ENCODE measurements around the gene CXCL5. TPM values are rescaled to one million over a fixed set of nuclear protein-coding genes. Genes with fewer than 3 reads are reported as not detected.

The CXCL5 gene
- under 1 TPM; 0.08 to 0.18 (median 0.13) TPM for polyA plus RNA-seq (ENCODE audit: insufficient read length in 4 of 4)

- DNase-seq (ENCODE audit: low read depth in 4 of 4, low spot score in 2 of 4), result no peak
Measured at GRCh38 chr4:73998040-73999011, at the start of gene CXCL5. Gene CXCL5 (minus strand): TSS chr4:73998677. CDS start chr4:73998581, 96 bp downstream.

GRCh38 chr4:74047152-74047551, 48.7 kb upstream of the CXCL5 start:
- no peak for DNase-seq (ENCODE audit: low read depth in 4 of 4, low spot score in 2 of 4)

GRCh38 chr4:74045772-74046171, 47.3 kb upstream of the CXCL5 start:
- DNase-seq (ENCODE audit: low read depth in 4 of 4, low spot score in 2 of 4), result no peak

GRCh38 chr4:74045247-74045646, 46.8 kb upstream of the CXCL5 start:
- no peak for DNase-seq (ENCODE audit: low read depth in 4 of 4, low spot score in 2 of 4)

GRCh38 chr4:74044677-74045076, 46.2 kb upstream of the CXCL5 start:
- no peak for DNase-seq (ENCODE audit: low read depth in 4 of 4, low spot score in 2 of 4)

- DNase-seq (ENCODE audit: low read depth in 4 of 4, low spot score in 2 of 4), result no peak
Measured at GRCh38 chr4:74042681-74043080, 44.2 kb upstream of the CXCL5 start.

- no peak for DNase-seq (ENCODE audit: low read depth in 4 of 4, low spot score in 2 of 4)
Measured at GRCh38 chr4:74041418-74041817, 42.9 kb upstream of the CXCL5 start.

GRCh38 chr4:74039315-74039763, 40.9 kb upstream of the CXCL5 start:
- DNase-seq (ENCODE audit: low read depth in 4 of 4, low spot score in 2 of 4), result no peak

- peak; percentile 11 to 29 (median 24) for DNase-seq (ENCODE audit: low read depth in 4 of 4, low spot score in 2 of 4)
Measured at GRCh38 chr4:74038425-74039314, 40.2 kb upstream of the CXCL5 start, which contains the start of gene CXCL3. Gene CXCL3 (minus strand): TSS chr4:74038689. CDS start chr4:74038611, 78 bp downstream.

- peak in 1 of 4 donors; percentile 2 for DNase-seq (ENCODE audit: low read depth in 4 of 4, low spot score in 2 of 4)
Measured at GRCh38 chr4:74038086-74038424, 39.6 kb upstream of the CXCL5 start.

GRCh38 chr4:74037076-74037955, 38.8 kb upstream of the CXCL5 start:
- DNase-seq (ENCODE audit: low read depth in 4 of 4, low spot score in 2 of 4), result no peak

GRCh38 chr4:74033739-74034138, 35.3 kb upstream of the CXCL5 start:
- no peak for DNase-seq (ENCODE audit: low read depth in 4 of 4, low spot score in 2 of 4)

- no peak for DNase-seq (ENCODE audit: low read depth in 4 of 4, low spot score in 2 of 4)
Measured at GRCh38 chr4:74032064-74032463, 33.6 kb upstream of the CXCL5 start.

- DNase-seq (ENCODE audit: low read depth in 4 of 4, low spot score in 2 of 4), result no peak
Measured at GRCh38 chr4:74031576-74031975, 33.1 kb upstream of the CXCL5 start.

GRCh38 chr4:74030285-74030684, 31.8 kb upstream of the CXCL5 start:
- DNase-seq (ENCODE audit: low read depth in 4 of 4, low spot score in 2 of 4), result no peak

GRCh38 chr4:74028504-74028903, 30.0 kb upstream of the CXCL5 start:
- no peak for DNase-seq (ENCODE audit: low read depth in 4 of 4, low spot score in 2 of 4)

GRCh38 chr4:74023709-74024108, 25.2 kb upstream of the CXCL5 start:
- no peak for DNase-seq (ENCODE audit: low read depth in 4 of 4, low spot score in 2 of 4)

GRCh38 chr4:74021601-74022000, 23.1 kb upstream of the CXCL5 start:
- DNase-seq (ENCODE audit: low read depth in 4 of 4, low spot score in 2 of 4), result no peak

- DNase-seq (ENCODE audit: low read depth in 4 of 4, low spot score in 2 of 4), result no peak
Measured at GRCh38 chr4:74018771-74019170, 20.3 kb upstream of the CXCL5 start.

GRCh38 chr4:74018116-74018515, 19.6 kb upstream of the CXCL5 start:
- no peak for DNase-seq (ENCODE audit: low read depth in 4 of 4, low spot score in 2 of 4)
